Activated CD4-positive, alpha-beta T cell treated with anti-CD3 and anti-CD28 coated beads for 1 hour (primary cell): Measurements from ENCODE around the gene MYH11.

Experiments
- DNase-seq: peaks from one replicate; pipeline ENCODE4 v3.0.0-alpha.2; 2020

Gene MYH11

DNA sequence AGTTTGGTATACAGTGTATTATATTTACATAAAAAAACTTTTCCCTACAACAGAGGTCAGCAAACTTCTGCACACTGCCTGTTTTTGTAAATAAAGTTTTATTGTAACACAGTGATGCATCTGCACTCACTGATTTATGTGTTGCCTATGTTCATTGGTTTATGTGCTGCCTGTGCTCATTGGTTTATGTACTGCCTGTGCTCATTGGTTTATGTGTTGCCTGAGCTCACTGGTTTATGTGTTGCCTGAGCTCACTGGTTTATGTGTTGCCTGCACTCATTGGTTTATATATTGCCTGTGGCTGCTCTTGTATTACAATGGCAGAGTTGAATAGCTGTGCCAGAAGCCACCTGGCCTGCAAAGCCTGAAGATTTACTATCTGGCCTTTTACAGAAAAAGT is 81.6 kb downstream of the MYH11 start:
- no peak for DNase-seq

DNA sequence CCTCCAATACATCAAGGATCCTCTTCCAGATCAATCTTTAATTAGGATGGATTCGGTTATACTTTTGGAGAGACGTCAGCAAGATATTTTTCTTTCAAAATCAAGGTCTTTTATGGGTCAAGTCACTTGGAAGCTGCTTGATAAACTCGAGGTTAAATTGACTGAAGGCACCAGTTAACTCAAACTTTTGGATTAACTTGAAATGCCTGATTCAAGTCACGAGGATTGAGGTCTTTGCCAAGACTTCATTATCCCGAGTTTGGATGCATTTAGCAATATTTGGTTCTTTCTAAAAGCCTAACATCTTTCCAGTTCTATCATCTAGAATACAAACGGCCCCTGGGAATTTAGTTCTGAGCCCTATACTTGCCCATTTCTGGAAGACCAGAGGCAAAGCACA is 82.9 kb downstream of the MYH11 start:
- DNase-seq, result no peak

DNA sequence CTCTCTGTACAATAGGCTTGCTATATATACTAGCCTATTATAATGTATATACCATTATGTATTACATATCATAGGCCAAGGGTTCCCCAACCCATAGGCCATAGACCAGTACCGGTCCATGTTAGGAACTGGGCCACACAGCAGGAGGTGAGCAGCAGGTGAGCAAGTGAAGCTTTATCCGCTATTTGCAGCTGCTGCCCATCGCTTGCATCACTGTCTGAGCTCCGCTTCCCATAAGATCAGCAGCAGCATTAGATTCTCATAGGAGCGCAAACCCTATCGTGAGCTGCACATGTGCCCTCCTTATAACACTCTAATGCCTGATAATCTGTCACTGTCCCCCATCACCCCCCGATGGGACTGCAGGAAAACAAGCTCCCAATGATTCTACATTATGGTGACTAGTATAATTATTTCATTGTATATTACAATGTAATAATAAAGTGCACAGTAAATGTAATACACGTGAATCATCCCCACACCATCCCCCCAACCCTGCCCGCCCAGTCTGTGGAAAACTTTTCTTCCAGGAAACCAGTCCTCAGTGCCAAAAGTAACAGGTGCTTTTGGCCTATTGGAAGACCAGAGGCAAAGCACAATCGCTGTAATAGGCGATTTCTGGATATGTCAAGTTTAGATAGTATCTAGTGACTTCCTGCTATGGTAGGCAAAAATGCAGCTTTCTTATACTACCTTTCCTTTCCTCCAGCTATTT is 84.1 kb downstream of the MYH11 start:
- no peak for DNase-seq

DNA sequence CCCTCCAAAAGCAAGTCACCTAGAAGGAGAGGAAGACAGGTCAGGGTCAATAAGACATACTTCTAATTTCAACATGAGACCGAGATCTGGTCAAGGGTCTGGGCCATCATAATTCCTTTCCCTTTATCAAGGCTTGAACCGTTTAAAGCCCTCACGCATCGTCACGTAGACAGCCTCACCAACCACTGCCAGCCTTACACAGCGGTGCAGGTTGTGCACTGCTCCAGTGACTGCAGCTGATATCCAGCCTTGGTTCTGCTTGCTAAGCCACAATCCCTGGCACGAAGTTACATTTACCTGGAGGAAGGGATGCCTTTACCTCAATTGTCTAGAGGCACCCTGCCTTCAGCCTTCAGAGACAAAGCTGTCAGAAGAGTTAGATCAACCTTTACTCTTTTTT is 85.1 kb downstream of the MYH11 start:
- DNase-seq, result no peak

DNA sequence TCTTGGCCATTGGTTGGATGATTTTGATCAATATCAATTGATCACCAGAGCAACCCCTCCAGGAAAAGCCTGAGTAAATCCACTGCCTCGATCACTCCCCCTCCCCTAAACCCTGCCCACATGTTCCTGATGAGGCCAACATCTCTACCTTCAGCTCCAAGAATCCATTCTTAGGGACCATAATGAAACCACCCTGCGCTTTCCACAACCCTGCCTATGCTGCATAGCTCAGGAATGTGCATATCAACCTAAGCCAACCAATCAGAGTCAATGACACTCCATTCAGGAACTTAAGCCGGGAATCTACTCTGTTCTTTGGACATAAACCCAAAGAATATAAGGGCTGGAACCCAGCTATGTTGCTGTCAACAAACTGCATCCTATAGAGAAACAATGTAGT is 86.3 kb downstream of the MYH11 start:
- DNase-seq, result no peak

DNA sequence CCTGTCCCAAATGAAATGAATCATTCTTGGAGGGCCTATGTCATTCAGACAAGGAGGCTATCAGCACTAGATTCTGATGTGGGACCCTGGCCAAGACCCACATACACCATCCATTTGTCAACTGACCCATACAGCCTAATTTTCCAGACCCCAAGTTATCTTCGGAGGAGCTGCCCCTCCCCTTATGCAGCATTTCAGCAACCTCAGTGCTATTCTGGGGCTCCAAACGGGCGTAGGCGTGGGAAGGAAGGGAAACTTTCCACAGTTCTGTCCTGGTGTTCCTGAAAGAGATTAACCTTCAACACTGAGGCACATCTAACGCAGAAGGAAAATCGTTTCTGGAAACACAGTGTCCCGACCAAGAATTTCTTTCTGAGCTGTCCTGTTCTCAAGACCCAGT is 86.7 kb downstream of the MYH11 start:
- no peak for DNase-seq

DNA sequence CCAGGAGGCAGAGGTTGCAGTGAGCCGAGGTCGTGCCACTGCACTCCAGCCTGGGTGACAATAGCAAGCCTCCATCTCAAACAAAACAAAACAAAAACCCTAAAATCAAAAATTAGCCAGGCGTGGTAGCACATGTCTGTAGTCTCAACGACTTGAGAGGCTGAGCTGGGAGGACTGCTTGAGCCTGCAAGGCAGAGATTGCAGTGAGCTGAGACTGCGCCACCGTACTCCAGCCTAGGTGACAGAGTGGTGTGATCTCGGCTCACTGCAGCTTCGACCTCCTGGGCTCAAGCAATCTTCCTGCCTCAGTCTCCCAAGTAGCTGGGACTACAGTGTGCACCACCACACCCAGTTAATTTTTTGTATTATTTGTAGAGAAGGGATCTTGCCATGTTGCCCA is 87.6 kb downstream of the MYH11 start:
- DNase-seq, result no peak

DNA sequence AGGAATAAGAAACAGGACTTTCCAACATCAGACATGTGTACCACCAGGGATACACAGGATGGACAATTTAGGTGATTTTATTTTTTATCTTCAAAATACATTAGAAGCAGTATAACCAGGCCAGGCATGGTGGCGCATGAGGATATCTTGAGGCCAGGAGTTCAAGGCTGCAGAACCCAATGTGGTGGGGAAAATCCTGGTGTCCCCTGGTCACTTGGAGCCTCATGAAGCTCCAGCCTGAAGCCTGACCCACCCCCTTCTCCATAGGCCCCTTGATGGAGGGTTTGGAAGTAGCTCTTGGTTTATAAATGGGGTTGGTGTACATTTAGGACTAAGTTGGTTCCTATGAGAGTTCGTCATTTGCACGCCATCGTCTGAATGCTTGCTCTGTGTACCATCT is 88.6 kb downstream of the MYH11 start:
- no peak for DNase-seq

DNA sequence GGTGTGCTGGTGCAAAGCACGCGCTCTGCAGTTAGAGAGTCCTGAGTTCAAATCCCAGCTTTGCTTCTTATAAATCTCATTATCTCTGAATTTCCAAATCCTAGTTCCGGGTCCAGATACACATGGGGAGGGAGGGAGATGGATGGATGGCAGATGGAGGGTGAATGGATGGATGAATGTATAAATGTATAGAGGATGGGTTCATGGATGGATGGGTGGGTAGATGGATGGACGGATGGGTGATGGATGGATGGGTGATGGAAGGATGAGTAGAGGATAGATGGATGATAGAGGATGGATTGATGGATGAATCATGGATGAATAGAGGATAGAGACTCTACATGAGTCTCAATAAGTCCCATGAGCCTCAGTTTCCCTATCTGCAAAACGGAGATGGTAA is 89.9 kb downstream of the MYH11 start:
- DNase-seq, result no peak

DNA sequence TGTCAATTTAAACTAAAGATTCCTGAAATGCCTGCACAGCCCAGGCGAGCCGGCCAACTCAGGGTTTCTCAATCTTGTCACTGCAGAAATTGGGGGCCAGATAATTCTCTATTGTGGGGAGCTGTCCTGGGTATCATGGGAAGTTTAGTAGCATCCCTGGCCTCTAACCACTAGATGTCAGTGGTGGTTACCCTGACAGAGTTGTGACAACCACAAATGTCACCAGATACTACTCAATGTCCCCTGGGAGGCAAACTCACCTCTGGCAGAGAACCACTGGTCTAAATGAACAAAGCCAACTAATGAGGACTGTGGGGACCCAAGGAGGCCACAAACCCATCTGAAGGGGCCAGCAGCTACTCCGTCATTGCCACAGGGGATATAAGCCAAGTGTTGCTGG is 90.9 kb downstream of the MYH11 start:
- DNase-seq, result no peak

DNA sequence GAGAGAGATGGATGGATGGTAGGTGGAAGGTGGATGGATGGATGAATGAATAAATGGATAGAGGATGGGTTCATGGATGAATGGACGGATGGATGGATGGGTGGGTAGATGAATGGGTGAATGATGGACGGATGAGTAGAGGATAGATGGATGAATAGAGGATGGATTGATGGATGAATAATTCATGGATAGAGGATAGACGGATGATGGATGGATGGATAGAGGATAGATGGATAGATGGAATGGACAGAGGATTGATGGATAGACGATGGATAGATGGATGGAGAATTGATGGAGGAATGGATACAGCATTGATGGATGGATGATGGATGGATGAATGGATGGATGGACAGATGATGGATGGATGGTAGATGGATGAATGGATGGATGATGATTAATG is 91.7 kb downstream of the MYH11 start:
- DNase-seq, result no peak

DNA sequence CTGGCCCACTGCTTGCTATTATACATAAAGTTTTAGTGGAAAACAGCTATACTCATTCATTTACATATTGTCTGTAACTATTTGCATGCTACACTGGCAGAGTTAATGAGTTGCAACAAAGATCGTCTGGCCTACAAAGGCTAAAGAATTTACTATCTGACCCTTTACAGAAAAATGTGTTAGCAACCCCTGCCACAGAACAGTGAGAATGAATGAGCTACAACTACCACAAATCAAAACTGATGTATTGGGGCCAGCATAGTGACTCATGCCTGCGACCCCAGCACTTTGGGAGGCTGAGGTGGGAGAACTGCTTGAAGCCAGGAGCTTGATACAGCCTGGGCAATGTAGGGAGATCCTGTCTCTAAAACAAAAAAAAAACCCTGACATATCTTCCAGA is 92.7 kb downstream of the MYH11 start:
- no peak for DNase-seq

DNA sequence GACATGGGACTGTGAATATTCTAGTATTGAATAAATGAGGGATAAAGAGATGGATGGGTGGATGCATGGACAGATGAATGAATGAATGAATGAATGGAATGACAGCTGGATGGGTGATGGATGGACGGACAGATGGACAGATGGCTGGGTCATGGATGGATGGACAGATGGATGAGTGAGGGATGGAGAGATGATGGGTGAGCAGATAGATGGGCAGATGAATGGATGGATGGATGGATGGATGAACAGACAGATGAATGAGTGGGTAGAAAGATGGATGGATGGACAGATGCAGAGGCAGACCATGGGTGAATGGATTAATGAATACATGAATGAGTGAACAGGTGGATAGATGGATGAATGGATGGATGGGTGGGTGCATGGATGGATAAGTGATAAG is 96.7 kb downstream of the MYH11 start:
- no peak for DNase-seq

DNA sequence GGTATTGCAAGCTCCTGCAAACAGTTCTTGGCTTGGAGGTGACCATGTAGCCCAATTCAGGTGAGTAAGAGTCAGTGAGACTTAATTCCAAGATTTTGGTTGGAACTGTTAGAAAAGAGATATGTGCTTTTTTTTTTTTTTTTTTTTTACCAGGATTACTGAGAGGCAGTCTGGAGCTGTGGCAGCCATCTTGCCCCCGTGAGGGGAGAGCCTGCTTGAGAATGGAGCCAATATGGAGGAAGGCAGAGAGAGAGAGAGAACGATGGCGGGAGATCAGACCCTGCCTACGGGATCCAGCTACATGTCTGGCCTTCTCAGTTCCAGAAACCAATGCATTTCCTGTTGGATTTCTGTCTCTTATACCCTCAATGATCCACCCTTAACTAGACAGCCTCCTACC is 97.8 kb downstream of the MYH11 start:
- no peak for DNase-seq

DNA sequence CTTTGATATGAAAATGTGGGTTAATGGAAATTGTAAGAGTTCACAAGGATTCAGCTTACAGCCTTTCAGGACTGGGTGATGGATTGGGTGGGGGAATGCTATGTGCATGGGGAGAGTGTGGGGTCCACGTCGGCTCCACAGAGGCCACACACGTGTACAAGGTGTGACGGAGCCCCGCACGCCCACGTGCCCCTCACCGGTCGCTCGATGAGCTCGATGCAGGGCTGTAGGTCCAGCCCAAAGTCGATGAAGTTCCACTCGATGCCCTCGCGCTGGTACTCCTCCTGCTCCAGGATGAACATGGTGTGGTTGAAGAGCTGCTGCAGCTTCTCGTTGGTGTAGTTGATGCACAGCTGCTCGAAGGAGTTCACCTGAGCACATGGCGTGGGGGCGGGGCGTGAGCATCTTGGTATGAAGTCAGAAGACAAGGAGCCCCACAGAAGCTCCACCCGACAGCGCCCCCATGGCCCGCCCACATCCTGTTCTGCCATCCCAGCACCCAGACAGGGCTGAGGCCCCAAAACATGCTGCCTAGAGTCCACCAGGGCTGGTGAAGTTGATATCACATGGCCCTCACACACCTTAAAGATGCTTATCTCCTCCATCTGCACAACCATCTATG is 99.1 kb downstream of the MYH11 start:
- no peak for DNase-seq

DNA sequence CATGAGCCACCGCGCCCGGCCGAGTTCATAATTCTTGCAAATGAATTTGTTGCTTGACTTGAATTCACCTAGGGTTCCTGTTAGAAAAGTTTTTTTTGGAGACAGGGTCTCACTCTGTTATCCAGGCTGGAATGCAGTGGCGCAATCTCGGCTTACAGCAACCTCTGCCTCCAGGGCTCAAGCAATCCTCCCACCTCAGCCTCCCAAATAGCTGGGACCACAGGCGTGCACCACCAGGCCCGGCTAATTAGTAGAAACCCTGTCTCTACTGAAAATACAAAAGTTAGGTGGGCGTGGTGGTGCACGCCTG is 99.8 kb downstream of the MYH11 start:
- DNase-seq, result no peak

DNA sequence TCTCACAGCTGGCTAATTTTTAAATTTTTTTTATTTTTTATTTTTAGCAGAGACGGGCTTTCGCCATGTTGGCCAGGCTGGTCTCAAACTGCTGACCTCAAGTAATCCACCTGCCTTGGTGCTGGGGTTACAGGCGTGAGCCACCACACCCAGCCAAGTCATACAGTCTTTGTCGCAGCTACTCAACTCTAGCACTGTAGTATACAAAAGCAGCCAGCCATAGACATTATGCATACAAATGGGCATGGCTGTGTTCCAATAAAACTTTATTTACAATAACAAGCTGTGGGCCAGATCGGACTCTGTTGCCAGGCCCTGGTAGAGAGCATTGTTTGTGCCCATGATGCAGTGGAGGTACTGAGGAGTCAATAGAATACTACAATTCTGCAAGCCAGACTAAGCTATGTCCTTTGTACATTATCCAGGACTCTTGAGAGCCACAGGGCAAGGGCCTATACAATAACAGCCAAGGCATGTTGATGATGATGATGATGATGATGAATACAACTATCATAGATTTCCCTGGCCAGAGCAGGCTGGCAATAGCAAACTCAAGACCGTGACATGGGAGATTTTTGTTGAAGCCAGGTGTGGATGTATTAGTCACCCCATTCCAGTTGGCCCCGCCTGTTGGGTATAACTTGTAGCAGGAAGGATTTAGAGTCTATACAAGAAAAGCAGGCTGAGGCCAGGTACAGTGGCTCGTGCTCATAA is 101.8 kb downstream of the MYH11 start:
- no peak for DNase-seq

DNA sequence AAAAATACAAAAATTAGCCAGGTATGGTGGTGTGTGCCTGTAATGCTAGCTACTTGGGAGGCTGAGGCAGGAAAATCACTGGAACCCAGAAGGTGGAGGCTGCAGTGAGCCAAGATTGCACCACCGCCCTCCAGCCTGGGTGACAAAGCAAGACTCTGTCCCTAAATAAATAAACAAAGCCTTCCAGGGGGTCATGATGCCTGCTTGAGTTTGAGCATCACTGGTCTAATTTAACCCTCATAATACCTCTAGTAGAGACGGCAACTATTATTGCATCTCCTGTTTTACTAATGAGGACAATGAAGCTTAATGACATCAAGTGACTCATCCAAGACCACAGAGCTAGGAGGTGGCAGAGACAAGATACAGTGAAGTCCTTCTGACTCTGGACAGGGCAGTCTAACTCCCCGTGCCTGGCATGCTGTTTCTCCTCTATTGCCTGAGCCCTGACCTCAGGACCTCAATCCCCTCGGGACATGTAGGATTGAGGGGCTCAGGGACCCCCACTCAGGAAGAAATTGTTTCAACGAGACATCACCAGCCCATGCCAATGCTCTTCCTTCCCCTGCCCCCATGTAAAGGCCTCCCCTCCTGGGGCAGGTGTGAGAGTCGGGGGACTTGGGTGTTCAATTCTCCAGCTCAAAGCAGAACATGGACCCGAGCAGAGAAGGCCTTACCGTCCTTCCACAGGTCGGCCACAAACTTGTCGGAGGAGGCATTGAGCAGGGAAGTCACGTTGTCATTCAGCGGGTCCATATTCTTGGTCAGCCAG is 103.9 kb downstream of the MYH11 start:
- no peak for DNase-seq

DNA sequence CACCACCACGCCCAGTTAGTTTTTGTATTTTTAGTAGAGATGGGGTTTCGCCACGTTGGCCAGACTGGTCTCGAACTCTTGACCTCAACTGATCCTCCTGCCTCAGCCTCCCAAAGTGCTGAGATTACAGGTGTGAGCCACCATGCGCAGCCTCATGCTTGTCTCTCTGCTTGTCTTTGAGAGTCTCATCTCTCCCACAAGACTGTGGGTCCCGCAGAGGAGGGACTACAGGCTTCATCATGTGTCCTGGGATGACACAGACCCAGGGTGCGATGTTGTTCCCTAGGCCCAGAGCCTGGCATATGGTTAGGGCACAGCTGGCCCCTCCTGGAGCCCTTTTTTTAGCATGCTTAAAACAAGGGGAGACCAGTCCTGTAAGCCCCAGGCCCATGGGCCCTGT is 104.9 kb downstream of the MYH11 start:
- DNase-seq, result no peak

DNA sequence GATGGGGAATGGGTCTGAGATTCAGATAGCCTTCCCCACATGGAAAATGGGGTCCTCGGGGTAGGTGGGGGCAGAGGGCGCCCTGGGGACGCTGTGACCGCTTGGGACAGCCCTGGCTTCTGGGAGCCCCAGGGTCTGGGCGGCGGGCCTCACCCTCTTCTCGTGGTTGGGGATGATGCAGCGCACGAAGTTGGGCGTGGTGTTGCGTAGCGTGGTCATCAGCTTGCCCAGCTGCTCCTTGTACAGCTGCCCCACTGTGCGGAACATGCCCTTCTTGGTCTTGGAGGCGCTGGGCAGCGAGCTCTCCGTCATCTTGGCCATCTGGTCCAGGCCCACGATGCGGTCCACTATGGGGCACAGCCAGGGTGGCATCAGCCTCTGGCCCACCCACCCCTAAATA is 106.8 kb downstream of the MYH11 start:
- DNase-seq, result no peak

DNA sequence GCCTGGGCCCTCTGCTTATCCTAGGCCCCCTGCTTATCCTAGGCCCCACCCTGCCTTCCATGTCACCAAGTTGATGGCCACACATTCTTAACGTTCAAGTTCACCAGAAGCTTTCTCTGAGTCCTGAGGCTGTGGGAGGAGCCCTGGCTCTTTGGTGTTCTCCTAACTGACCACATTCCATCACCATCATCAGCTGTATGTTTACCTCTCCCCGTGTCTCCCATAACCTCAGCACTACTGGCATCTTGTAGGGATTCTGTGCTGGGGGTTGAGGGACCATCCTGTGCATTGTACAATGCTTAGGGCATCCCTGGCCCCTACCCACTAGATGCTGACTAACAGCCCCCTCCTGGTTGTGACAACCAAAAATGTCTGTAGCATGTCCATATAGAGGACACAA is 107.5 kb downstream of the MYH11 start:
- DNase-seq, result no peak

DNA sequence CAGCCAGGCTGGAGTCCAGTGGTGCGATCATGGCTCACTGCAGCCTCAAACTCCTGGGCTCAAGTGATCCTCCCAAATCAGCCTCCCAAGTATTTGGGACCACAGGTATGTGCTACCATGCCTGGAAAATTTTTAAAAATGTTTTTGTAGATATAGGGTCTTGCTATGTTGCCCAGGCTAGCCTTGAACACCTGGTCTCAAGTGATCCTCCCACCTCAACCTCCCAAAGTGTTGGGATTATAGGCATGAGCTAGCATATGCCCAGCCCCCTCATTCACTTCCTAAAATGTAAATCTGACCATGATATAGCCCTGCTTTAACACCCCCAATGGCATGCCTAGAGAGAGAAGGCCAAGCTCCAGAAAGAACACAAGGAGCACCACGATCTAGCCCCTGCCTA is 108.2 kb downstream of the MYH11 start:
- DNase-seq, result no peak

DNA sequence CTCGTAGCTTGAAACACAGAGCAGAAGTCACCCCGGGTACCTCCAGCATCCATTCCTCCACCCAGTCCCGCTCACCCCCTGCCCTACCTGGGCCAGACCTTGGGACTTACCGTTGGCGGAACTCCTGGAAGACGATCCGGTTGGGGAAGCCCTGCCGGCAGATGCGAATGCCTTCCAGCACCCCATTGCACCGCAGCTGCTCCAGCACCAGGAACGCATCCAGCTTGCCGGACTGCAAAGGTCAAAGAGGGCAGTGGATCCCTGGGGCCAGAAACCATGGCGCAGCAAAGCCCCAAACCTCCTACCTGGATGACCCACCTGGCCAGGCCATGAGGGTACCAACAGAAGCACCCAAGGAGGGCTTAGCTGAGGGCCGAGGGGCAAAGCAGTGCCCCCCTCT is 108.9 kb downstream of the MYH11 start:
- DNase-seq, result no peak

DNA sequence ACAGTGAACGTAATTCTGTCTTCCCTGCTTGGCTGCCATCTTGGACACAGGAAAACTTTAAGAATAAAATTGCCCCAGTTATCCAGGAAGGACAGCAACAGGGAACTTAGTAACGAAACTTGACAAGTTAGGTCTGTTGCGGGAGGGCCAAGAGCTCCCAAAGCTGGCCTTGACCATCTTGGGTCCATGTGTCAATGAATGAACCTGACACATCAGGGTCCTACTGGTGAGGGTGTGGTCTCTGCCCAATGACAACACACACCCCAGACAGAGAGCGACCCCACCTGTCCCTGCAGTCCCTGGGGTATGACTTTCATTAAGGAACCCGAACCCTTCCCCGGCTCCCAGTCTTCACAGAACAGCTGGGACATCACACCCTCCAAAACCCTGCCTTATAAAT is 110.5 kb downstream of the MYH11 start:
- DNase-seq, result no peak
